ENCODE data around the gene RND3. TPM values are rescaled to one million over a fixed set of nuclear protein-coding genes. Genes with fewer than 3 reads are reported as not detected.

Gene RND3
- total RNA-seq, 1 donor from 2014 or later = 42.5 TPM

GRCh38 chr2:150491943-150492342, 4.5 kb upstream of the RND3 start:
- H3K36me3 Mint-ChIP-seq (ENCODE audit: insufficient read depth) = no peaks in the 10 kb centered on the region
- H3K4me1 Mint-ChIP-seq (ENCODE audit: low read depth) = peaks cover 6% of the 10 kb centered on the region
- H3K4me3 Mint-ChIP-seq (ENCODE audit: low read depth) = no peak overlapping the region
- TF ChIP-seq CTCF (IDR thresholded peaks at IDR 0.05; ENCODE audit: unreplicated experiment) = no peak
- H3K27ac Mint-ChIP-seq = no peak overlapping the region
- H3K9me3 Mint-ChIP-seq (ENCODE audit: low read depth) = peaks cover 3% of the 10 kb centered on the region
- no peaks in the 10 kb centered on the region for H3K27me3 Mint-ChIP-seq
- DNase-seq (ENCODE audit: low spot score, unreplicated experiment) = no peak

GRCh38 chr2:150491430-150491829, 4.0 kb upstream of the RND3 start:
- TF ChIP-seq CTCF (IDR thresholded peaks at IDR 0.05; ENCODE audit: unreplicated experiment) = no peak
- no peak for DNase-seq (ENCODE audit: low spot score, unreplicated experiment)
- Mint-ChIP-seq H3K27me3 (no peaks in the 10 kb centered on the region), H3K36me3 (ENCODE audit: insufficient read depth) (no peaks in the 10 kb centered on the region), H3K4me1 (ENCODE audit: low read depth) (peaks cover 6% of the 10 kb centered on the region), H3K4me3 (ENCODE audit: low read depth) (no peak overlapping the region), H3K9me3 (ENCODE audit: low read depth) (no peaks in the 10 kb centered on the region), H3K27ac (no peak overlapping the region)

- no peaks in the 10 kb centered on the region for H3K36me3 Mint-ChIP-seq (ENCODE audit: insufficient read depth)
- DNase-seq (ENCODE audit: low spot score, unreplicated experiment) = no peak
- no peak for TF ChIP-seq CTCF (IDR thresholded peaks at IDR 0.05; ENCODE audit: unreplicated experiment)
- no peaks in the 10 kb centered on the region for H3K9me3 Mint-ChIP-seq (ENCODE audit: low read depth)
- peaks cover 6% of the 10 kb centered on the region for H3K4me1 Mint-ChIP-seq (ENCODE audit: low read depth)
- H3K4me3 Mint-ChIP-seq (ENCODE audit: low read depth) = no peak overlapping the region
- H3K27me3 Mint-ChIP-seq = no peaks in the 10 kb centered on the region
- no peak overlapping the region for H3K27ac Mint-ChIP-seq
Measured at GRCh38 chr2:150490466-150490865, 3.0 kb upstream of the RND3 start.

- no peak for TF ChIP-seq CTCF (IDR thresholded peaks at IDR 0.05; ENCODE audit: unreplicated experiment)
- Mint-ChIP-seq H3K4me1 (ENCODE audit: low read depth) (peaks cover 32% of the 10 kb centered on the region), H3K9me3 (ENCODE audit: low read depth) (no peaks in the 10 kb centered on the region), H3K36me3 (ENCODE audit: insufficient read depth) (peaks cover 1% of the 10 kb centered on the region), H3K27ac (peak overlapping the region; percentile 98), H3K27me3 (no peaks in the 10 kb centered on the region), H3K4me3 (ENCODE audit: low read depth) (peak overlapping the region; percentile 99)
- DNase-seq (ENCODE audit: low spot score, unreplicated experiment) = peak; percentile 25
Measured at GRCh38 chr2:150486539-150487484, 655 bp downstream of the RND3 start.

- H3K4me1 Mint-ChIP-seq (ENCODE audit: low read depth) = peaks cover 38% of the 10 kb centered on the region
- H3K27me3 Mint-ChIP-seq = no peaks in the 10 kb centered on the region
- H3K4me3 Mint-ChIP-seq (ENCODE audit: low read depth) = peak overlapping the region; percentile 99
- H3K9me3 Mint-ChIP-seq (ENCODE audit: low read depth) = no peaks in the 10 kb centered on the region
- peak; percentile 52 for DNase-seq (ENCODE audit: low spot score, unreplicated experiment)
- H3K27ac Mint-ChIP-seq = peak overlapping the region; percentile 98
- TF ChIP-seq CTCF (IDR thresholded peaks at IDR 0.05; ENCODE audit: unreplicated experiment) = peak; percentile 27
- H3K36me3 Mint-ChIP-seq (ENCODE audit: insufficient read depth) = peaks cover 1% of the 10 kb centered on the region
Measured at GRCh38 chr2:150485871-150486538, 1.5 kb downstream of the RND3 start.
